ENCODE measurements around the gene NRG2.

Gene NRG2

DNA sequence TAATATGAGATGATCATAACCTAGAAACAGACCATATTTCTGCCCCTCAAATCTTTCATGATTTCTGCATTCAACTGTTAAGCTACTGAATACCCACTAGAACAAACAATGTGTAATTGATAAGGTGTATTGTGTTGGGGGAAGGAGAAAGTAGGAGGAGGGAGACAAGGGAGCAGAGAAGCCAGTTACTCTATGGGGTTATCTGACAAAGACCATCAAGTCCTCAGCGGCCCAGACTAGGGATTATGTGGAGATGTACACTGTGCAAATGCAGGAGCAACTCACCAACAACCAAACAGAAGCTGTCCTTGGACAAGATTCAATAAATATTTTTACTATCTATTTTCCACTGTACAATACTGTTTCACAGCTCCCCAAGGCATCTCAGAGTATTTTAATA lies 2.7 kb downstream of the NRG2 start:
- DNase-seq (ENCODE audit: low read depth) = no peak

DNA sequence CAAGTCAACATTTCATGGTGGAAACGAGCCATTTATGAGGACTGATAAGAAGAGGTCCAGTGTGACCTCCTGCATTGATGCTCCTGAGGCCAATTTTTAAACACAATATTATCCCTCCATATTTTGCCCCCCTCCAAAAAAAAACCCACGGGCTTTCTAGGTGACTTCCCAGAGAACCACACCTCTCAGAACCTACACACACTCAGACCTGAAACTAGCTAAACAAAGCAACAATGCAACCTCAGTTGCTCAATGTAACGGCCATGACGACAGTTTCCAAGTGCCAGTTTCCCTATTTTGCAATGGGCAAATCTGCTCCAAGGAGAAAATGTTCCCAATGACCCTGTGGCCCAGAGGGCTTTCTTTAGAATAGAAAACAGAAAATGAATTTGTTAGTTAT lies 3.5 kb downstream of the NRG2 start:
- no peak for DNase-seq (ENCODE audit: low read depth)

DNA sequence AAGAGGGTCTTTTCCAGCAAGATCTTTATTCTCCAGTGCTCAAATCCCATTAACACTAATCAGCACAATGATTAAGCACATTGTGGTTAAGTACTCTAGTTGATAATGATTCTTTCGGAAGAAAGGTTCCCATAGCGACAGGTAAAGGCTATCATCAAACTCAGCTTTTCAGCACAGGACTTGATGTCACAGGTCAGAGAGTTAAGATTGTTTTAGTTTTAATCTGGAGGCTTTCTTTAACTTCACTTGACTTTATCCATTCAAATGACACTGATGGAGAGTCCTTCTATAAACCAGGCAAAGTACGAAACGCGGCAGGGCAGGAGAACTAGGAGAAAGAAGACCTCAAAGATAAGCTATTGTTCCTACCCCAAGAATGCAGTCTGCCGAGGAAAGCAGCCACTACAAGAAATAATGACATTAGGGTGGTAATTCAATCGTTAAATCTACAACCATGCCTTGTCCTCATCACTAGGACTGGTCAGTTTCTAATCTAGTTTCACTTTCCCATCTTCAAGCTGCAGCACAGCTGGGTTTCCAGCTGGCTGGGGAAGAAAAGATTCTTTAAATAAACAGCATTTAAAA lies 4.6 kb downstream of the NRG2 start:
- no peak for DNase-seq (ENCODE audit: low read depth)

DNA sequence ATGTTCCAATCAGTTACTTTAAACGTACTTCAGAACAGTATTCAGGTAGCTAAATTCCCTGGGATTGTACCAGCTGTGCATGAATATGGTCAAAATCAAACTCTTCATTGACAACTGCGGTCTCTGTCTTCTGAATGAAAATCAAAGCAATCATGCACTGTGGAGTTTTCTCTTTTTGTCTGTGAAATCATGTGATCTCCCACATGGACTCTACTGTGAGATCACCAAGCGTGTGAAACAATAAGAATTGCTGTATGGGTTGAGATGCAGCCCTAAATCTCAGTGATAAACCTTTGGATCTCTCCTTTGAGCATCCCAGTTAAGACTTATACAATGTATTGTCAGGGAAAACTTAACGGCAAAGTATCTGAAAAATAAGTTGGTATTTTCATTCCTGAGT lies 6.1 kb downstream of the NRG2 start:
- no peak for DNase-seq (ENCODE audit: low read depth)

DNA sequence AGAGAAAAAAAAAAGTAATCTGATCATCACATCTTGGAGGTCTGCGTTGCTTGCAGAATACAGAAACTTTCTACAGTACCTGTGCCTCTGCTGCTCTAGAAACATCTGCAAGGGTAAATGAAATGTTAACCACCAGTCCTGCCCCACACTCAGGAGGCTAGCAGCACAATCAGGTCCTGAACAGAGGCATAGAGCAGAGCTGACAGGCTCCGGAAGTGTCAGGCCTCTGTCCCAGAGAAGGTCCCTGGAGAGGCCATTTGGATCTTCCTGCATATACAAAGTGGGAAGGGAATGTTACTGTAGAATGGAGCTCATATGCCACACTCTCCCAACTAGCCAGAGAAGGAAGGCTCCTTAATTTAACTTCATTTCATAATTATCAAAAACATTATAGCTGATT lies 7.2 kb downstream of the NRG2 start:
- DNase-seq (ENCODE audit: low read depth) = no peak

DNA sequence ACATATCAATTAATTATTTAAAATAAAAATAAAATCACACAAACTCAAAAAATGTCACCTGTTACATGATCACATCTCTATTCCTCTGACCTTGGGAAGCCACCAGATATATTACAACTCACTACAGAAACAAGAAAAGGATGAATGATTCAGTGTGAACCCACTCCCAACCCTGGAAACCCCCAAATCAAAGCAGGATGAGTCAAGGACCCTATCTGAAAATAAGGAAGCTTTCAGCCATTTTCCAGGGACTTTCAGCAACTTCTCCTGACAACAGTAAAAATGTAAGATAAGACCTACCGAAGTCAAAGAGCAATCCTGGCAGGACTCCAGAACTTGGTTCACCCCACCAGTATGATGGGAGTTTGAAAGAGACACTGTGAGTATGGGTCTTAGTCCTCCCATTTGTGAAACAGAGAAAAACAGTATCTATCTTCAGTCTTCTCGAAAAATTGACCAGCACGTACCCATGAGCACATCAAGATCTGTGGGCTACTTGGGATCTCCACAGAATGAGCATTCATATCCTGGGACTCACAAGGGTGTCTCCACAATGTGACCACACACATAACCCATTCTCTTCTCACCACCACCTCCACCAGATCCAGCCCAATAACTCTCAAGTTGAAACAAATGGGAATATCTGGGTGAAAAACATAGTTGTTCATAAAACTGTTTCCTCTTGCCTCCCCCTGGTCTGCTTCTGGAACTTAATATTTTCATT lies 9.9 kb downstream of the NRG2 start:
- DNase-seq (ENCODE audit: low read depth) = no peak

DNA sequence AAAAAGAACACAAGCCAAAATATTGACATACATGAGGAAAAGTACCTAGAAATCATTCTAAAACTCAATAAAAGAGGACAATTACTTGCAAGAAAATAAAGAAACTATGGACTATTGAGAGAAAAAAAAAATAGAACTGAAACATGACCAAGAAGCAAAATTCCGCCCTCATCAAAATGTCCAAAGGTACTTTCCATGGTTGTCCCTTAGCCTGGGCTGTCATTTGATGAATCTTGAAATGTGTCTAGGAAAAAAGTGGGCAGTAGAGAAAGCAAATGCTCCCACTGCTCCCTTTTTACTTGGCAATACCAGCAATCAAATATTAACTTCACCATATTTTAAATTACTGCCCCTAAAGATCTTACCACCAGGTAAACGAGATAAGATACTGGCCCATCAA lies 10.8 kb downstream of the NRG2 start:
- no peak for DNase-seq (ENCODE audit: low read depth)

DNA sequence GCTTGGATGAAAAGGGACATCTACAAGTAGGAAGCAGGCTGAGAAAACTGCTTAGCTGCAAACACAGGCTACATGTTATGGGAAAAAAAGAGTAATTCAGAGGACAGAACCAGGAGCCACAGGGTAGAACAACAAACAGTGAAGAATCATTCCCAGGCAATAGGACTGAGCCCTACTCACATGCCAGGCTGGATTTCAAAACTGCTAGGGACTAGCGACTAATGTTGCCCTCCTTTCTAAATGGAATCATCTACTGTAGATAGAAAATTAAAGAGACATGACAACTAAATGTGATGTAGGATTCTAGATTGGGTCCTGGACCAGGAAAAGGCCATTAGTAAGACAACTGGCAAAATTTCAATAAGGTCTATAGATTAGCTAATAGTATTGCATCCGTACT lies 15.3 kb downstream of the NRG2 start:
- no peak for DNase-seq (ENCODE audit: low read depth)

DNA sequence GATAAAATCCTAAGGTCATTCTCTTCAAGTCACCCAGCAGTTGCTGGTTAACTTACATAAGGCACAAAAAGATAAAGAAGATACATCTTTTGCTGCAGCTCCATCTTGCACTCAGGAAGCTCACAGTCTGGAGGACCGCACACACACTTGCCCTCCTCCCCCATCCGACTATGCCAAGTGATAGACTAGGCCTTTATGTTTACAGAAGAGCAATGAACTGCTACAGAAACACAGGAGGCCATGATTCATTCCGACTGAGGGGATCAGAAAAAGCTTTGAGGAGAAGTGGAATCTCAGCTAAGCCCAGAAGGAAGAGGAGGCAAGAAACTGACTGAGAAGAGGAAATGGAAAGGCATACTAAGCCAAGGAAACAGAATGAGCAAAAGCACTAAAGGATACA lies 17.4 kb downstream of the NRG2 start:
- DNase-seq (ENCODE audit: low read depth) = no peak

DNA sequence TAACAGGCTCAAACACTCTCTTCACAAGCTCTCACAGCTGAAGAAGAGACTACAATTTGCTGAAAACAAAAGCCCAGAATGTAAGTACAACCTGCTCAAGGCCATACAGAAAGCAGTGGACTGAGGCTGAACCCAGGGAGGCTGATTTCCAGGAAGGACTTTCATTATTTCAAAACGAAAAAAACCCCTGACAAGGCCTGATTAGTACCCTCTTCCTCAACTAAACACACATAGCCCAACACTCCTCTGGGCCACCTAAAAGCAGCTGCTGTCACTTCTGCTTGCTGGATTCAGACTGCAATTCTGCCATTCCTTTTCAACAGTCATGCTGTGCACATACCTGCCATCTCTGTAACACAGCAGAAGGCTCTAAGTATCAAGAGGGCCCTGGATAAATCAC lies 18.2 kb downstream of the NRG2 start:
- DNase-seq (ENCODE audit: low read depth) = no peak

DNA sequence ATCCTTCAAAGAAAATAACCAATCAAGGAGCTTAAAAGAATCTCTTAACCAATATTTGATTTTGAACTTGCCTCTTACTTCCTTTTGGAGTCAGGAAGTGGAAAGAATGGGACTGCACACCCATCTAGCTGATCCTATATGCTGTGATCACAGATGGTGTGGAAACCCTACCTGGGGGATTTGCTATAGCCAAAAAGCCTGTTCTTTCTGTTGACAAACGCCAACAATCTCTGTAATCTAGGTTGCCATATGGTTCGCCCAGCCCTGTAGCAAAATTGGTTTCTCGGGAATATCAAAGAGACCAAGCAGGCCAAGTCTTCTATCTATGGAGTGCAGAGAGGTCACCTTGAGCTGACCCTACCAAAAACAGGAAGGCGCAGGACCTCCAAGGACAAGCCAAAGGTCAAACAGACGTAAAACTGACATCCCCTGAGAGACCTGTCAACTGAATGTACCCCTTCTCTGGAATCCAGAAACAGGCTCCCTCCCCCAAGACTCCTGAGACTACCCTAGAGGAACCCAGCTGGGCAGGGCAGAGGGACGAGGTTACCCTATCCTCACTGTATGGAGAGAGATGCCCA lies 19.4 kb downstream of the NRG2 start:
- no peak for DNase-seq (ENCODE audit: low read depth)

DNA sequence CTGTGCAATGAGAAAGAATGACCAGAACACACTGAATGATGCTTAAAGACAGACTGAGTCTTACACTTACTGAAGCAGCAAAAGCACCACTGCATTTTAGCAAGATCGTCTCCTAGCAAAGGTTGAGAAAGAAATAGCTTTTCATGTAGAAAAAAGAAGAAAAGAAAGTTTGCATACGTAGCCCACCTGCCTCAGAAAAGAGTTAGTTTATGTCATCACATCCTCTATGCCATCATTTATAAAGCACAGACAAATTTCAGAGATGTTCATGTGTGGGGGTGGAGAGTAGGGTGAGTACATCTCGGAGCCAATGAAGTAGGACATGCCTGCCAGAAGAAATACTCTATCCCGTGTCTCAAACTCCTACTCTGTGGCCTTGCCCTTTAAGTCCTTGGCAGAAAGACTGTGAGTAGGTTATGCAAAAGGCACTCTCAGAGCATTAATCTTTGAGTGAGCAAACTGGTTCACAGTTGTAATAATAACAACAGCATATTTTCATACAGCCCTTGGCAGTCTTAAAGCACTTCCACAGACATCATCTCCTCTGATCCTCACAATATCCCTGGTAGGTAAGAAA lies 22.4 kb downstream of the NRG2 start:
- no peak for DNase-seq (ENCODE audit: low read depth)

DNA sequence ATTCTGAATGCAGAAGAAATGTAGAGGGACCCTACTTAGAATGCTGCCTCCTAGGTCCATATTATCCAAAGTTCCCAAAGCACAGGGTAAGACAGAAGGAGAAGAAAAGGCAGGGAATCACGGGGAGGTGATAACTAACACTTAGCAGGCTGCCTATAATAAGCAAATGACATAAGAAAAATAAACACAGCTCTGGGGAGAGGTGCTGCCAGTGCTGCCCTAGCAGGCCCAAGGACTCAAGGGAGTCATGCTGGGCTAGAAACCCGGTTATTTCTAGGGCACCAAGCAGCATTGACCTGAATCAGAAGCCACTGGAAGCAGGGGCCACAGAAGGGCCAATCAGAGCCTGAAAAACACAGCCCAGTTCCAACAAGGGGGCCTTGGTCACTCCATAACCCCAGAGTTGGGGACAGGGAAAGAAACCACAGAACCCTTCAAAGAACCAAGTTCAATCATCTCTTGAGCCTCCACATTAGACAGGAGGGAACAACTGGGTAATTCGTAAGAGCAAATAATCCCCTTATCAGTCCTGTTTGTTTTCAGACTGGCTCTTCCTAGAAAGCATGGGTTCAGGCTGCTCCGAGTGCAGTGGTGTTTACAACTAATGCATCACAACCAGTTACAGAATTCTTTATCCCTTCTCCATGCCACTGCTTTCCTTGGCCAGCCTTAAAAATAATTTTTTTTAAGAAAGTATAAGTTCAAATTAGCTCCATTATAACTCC lies 24.0 kb downstream of the NRG2 start:
- DNase-seq (ENCODE audit: low read depth) = no peak

DNA sequence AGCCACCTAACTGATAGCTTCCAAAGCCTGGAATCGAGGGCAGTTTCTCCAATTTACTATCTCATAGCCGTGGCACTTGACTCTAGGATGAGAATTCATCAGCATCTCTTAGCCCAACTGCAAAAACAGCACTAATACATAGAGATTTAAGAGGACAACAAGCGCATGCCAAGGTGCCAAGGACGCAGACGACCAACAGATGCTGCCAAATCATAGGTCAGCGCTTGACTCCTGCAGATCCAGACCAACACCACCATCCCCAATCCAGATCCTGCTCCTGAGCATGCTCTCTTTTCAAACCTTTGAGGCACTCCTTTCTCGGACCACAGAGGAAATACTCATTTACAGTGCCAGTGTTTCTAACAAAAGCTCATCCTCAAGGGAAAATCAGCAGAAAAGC lies 24.6 kb downstream of the NRG2 start:
- DNase-seq (ENCODE audit: low read depth) = no peak

DNA sequence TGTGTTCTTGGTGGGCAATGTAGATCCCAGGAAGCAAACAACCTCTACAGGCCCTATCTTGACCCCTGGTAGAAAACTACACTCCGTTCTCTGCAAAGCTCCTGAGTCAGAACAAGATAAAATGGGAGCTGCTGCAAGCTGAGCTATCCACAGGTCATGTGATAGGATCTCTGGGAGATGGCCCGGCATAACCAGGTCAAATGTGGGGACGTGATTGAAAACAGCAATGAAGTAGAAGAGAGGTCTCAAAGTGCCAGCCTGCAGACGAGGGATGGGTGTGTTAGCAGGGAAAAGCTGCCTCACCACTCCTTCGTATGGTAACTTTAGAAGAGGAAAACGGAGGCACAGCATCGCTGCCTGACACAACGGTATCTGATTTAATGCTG lies 25.0 kb downstream of the NRG2 start:
- no peak for DNase-seq (ENCODE audit: low read depth)

DNA sequence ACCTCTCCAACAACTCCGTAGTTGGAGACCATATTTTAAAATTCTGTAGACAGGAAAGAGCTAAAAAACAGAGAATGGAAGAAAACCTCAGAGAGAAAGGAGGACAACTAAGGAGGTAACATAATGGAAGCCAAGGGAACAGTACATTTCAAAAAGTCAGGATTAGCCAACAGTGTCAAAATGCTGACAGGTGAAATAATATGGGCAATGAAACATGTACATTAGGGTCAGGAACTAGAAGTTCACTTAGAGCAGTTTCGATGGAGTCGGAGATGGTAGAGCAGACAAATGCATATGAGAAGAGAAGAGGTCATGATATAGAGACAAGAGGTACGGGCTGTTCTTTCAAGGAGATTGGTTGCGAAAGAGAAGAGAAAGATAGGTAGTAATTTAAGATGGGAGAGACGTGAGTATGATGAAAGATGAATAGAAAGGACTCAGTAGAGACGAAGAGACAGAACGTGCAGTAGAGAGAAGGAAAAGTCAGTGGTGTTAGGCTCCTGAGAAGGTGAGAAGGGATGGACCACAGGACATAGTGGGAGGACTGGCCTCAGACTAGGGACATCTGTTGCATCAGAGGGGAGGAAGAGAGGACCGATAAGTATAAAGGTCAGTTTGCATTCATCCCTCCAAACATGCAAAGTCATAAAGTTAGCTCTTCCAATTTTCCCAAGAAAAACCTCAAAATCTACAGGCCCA lies 25.6 kb downstream of the NRG2 start:
- no peak for DNase-seq (ENCODE audit: low read depth)

DNA sequence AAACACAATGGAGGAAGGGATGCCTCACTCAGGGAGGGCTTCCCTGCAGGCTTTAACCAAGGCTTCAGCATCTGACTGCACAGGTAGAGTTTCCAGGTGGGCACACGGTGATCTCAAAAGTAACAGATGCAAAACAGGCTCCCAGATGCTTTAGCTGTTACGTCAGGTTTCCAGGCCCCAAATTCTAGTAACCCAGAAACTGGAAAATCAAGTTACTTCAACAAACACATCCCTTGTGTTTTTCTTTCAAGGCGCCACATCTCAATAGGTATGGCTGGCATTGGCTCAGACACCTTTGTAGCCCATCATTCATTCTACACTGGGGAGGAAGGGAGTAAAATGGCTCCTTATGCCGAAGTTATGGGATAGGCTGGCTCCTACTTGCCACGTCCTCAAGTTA lies 27.4 kb downstream of the NRG2 start:
- no peak for DNase-seq (ENCODE audit: low read depth)

DNA sequence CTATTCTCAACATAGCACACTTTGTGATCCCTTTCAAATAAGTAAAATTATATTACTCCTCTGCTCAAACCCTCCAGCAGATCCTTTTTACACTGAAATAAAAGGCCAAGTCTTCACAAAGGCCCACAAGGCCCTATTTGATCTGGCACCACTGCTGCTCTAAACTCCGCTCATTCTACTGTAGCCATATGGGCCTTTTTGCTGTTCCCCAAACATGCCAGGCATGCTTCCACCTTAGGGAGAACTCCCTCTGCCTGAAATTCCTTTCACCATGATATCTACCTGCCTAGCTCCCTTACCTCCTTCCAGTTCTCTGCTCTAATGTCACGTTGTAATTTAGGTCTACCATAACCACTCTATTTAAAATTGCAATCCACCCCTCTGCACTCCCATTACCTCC lies 28.3 kb downstream of the NRG2 start:
- no peak for DNase-seq (ENCODE audit: low read depth)

DNA sequence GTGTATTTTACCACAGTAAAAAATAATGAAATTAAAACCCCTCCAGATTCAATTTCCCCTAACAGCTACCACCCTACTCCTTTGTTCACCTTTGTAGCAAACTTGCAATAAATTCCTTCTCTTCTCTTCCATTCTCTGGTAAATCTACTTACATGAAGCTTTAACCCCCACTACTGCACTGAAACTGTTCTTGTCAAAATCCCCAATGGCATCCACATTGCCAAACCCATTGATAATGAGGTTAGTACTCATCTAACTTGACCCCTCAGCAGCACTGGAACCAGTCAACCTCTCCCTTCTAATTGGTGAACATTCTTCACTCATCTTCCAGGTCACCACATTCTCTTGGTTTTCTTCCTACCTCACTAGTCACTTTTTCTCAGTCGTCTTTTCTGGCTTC lies 29.6 kb downstream of the NRG2 start:
- no peak for DNase-seq (ENCODE audit: low read depth)

DNA sequence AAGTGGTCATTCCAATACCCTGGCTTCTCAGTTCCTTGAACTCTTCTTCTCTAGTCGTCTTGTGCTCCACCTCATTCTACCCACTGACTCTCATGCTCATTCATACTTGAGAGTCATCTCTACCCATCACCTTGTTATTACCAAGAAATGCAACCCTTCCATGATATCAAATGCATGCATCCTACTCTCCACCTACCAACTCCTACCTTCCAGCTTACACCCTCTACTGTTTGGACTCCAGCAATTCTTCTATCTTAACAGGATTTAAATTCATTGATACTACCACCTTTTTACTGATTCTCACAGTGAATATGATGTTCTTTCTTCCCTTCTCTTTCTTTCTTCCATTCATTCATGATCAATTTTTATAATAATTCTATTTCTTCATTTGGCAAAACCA lies 30.7 kb downstream of the NRG2 start:
- no peak for DNase-seq (ENCODE audit: low read depth)

DNA sequence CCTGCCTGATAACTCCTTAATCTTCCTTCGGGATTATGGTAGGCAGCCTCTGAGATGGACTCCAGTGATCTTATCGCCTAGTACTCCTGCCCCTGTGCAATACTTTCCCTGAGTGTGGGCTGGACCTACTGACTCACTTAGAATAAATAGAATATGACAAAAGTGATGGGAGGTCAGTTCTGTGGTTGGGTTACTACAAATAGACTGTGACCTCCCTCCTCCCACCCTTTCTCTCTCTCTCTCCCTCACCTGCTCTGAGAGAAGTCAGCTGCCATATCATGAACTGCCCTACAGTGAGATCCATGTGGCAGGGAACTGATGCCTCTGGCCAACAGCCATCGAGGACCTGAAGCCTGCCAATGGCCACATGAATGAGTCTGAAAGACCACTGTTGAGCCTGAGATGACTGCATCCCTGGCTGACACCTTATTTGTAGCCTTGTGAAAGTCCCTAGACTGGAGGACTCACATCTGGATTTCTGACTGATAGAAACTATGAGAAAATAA lies 31.7 kb downstream of the NRG2 start:
- DNase-seq (ENCODE audit: low read depth) = no peak

DNA sequence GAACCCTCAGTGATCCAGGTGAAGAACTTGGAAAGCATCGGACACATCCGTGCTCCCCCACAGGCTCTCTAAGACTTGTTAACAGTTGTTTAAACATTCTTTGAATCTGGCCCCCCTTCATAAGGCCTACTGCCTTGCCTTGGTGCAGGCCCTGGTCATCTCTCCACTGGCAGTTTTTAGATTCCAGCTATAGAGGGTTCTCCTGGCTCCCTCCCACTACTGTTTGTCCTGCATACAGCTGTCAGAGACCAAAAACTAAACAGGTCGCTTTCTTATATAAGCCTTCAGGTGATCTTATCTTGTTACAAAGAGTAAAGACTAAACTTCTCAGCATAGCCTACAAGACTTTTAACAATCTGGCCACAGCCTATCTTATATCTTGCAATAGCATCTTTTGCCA lies 32.3 kb downstream of the NRG2 start:
- DNase-seq (ENCODE audit: low read depth) = no peak

All from activated T-cell treated with anti-CD3 and anti-CD28 coated beads for 48 hours (primary cell).